Skeletal muscle satellite cell (primary cell): Measurements from ENCODE around the gene DCUN1D2.
"Not testable (repeated sequence)": the region's sequence is repeated elsewhere in the genome, so short reads cannot be mapped to it uniquely, and the experiment has no call there.

ENCODE experiments used
- H3K27me3 ChIP-seq: 2 replicates; pipeline ENCODE4 v1.7.0; 2013; ENCODE audit warnings: low read length; ENCODE audit not compliant: control insufficient read depth, insufficient read depth
- H3K36me3 ChIP-seq: 2 replicates; pipeline ENCODE4 v1.7.0; 2013; ENCODE audit warnings: mild to moderate bottlenecking, control low read depth, low read length; ENCODE audit not compliant: insufficient read depth
- H3K4me1 ChIP-seq: 2 replicates; pipeline ENCODE4 v1.7.0; 2013; ENCODE audit warnings: low read length; ENCODE audit not compliant: control insufficient read depth, insufficient read depth
- H3K4me2 ChIP-seq: 2 replicates; pipeline ENCODE4 v1.7.0; 2013; ENCODE audit warnings: mild to moderate bottlenecking, low read length
- H3K4me3 ChIP-seq: 2 replicates; pipeline ENCODE4 v1.7.0; 2013; ENCODE audit warnings: low read length
- H3K9ac ChIP-seq: 2 replicates; pipeline ENCODE4 v1.7.0; 2013; ENCODE audit warnings: mild to moderate bottlenecking, low read depth, low read length, moderate library complexity
- H3K9me3 ChIP-seq: replicated peaks from 2 replicates; pipeline ENCODE4 v1.7.0; 2013; ENCODE audit warnings: mild to moderate bottlenecking, control low read depth, low read length

Gene DCUN1D2

DNA sequence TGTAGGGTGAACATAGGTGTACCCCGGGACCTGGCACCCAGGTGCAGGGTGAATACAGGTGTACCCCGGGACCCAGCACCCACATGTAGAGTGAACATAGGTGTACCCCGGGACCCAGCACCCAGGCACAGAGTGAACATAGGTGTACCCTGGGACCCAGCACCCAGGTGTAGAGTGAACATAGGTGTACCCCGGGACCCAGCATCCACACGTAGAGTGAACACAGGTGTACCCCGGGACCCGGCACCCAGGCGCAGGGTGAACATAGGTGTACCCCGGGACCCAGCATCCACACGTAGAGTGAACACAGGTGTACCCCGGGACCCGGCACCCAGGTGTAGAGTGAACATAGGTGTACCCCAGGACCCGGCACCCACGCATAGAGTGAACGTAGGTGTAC, 54.6 kb downstream of the DCUN1D2 start:
- not testable (repeated sequence) for H3K9me3 ChIP-seq, H3K4me1 ChIP-seq, H3K4me2 ChIP-seq, H3K9ac ChIP-seq, H3K36me3 ChIP-seq, H3K4me3 ChIP-seq, H3K27me3 ChIP-seq

DNA sequence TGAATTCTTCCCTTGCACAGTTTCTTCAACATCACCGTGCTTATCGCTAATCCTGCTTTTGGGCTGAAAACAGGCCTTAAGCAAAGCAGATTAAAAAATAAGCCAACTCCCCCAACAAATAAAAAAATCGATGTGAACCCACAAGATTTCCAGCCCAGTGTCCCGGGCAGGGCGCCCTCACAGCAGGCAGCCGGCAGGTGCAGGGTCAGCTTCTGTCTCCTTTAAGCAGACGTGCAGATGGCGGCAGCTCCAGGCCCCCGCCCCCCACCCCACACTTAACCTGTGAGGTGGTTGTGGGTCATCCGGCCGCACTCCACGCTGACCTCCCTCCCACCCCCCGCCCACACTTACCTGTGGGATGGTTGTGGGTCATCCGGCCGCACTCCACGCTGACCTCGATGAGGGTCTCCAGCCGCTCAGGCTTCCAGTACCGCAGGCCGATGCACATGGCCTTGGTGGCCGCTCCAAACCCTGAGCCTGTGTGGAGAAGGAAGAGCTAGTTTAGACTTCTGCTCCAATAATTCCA, 57.1 kb downstream of the DCUN1D2 start:
- Histone ChIP-seq H3K4me1 (peaks cover 7% of the 10 kb centered on the region), H3K4me2 (no peak overlapping the region), H3K27me3 (no peaks in the 10 kb centered on the region), H3K9ac (no peak overlapping the region), H3K36me3 (no peaks in the 10 kb centered on the region), H3K4me3 (no peak overlapping the region), H3K9me3 (no peaks in the 10 kb centered on the region)

DNA sequence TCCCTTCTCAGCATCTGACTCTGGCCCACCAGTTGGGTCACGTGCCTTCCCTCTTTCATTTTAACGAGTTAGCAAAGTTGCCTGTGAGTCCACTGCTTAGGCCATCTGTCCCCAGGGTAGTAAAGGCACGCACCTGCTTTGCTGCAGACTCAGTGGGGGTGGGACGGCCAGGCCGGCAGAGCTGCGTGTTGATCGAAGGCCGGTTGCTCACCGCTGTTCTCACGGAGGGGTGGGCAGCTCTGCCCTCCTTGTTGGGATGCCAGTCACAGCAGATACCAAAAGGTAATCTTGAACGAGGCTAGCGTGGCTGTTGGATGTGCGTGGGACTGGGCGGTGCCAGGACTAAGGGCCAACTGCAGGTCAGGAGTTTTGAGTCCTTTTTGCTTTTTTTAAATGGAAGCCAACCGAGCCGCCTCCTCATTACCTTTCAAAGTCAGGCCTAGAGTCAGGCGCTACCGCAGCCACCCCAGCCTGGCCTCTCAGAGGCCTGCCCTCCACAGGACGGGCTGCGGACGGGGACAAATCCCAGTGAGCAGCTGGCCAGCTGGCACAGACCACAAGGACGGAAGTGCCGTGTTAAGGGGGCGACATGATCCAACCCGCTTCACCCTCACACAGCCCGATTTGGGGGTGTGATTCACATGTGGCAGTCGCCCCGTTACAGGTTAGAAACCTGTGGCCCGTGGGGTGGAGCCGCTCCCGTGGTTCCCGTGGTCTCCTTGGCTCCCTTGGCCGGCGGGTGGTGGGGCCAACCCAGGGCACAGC, 57.8 kb downstream of the DCUN1D2 start:
- Histone ChIP-seq H3K4me1 (peaks cover 7% of the 10 kb centered on the region), H3K27me3 (no peaks in the 10 kb centered on the region), H3K9ac (no peak overlapping the region), H3K9me3 (no peaks in the 10 kb centered on the region), H3K4me3 (no peak overlapping the region), H3K36me3 (no peaks in the 10 kb centered on the region), H3K4me2 (no peak overlapping the region)

GRCh38 chr13:113431171-113431570, 59.3 kb downstream of the DCUN1D2 start:
- H3K9ac ChIP-seq, result no peak overlapping the region
- H3K27me3 ChIP-seq, result no peaks in the 10 kb centered on the region
- H3K4me1 ChIP-seq, result peaks cover 7% of the 10 kb centered on the region
- no peak overlapping the region for H3K4me2 ChIP-seq
- no peak overlapping the region for H3K4me3 ChIP-seq
- no peaks in the 10 kb centered on the region for H3K9me3 ChIP-seq
- no peaks in the 10 kb centered on the region for H3K36me3 ChIP-seq

- no peak overlapping the region for H3K4me3 ChIP-seq
- H3K9ac ChIP-seq, result no peak overlapping the region
- H3K9me3 ChIP-seq, result no peaks in the 10 kb centered on the region
- H3K4me2 ChIP-seq, result no peak overlapping the region
- peaks cover 13% of the 10 kb centered on the region for H3K4me1 ChIP-seq
- no peaks in the 10 kb centered on the region for H3K36me3 ChIP-seq
- H3K27me3 ChIP-seq, result no peaks in the 10 kb centered on the region
Measured at GRCh38 chr13:113430378-113431110, 60.0 kb downstream of the DCUN1D2 start.

- H3K4me3 ChIP-seq, result no peak overlapping the region
- H3K27me3 ChIP-seq, result no peaks in the 10 kb centered on the region
- no peaks in the 10 kb centered on the region for H3K36me3 ChIP-seq
- no peaks in the 10 kb centered on the region for H3K9me3 ChIP-seq
- no peak overlapping the region for H3K9ac ChIP-seq
- no peak overlapping the region for H3K4me2 ChIP-seq
- peaks cover 13% of the 10 kb centered on the region for H3K4me1 ChIP-seq
Measured at GRCh38 chr13:113429608-113429985, 60.9 kb downstream of the DCUN1D2 start.

- no peak overlapping the region for H3K4me3 ChIP-seq
- H3K9ac ChIP-seq, result no peak overlapping the region
- H3K4me1 ChIP-seq, result peaks cover 13% of the 10 kb centered on the region
- no peaks in the 10 kb centered on the region for H3K36me3 ChIP-seq
- no peaks in the 10 kb centered on the region for H3K9me3 ChIP-seq
- no peak overlapping the region for H3K4me2 ChIP-seq
- no peaks in the 10 kb centered on the region for H3K27me3 ChIP-seq
Measured at GRCh38 chr13:113428871-113429607, 61.5 kb downstream of the DCUN1D2 start.

- Histone ChIP-seq H3K4me2 (no peak overlapping the region), H3K4me1 (peaks cover 13% of the 10 kb centered on the region)
Measured at GRCh38 chr13:113428469-113428865, 62.0 kb downstream of the DCUN1D2 start.

GRCh38 chr13:113427562-113428468, 62.7 kb downstream of the DCUN1D2 start:
- no peak overlapping the region for H3K4me3 ChIP-seq
- no peak overlapping the region for H3K4me2 ChIP-seq
- no peak overlapping the region for H3K9ac ChIP-seq
- no peaks in the 10 kb centered on the region for H3K27me3 ChIP-seq
- no peaks in the 10 kb centered on the region for H3K36me3 ChIP-seq
- no peaks in the 10 kb centered on the region for H3K9me3 ChIP-seq
- H3K4me1 ChIP-seq, result peaks cover 11% of the 10 kb centered on the region

More at GRCh38 chr13:113428469-113428865, 62.0 kb downstream of the DCUN1D2 start:
- no peaks in the 10 kb centered on the region for H3K27me3 ChIP-seq
- H3K9ac ChIP-seq, result no peak overlapping the region
- H3K4me3 ChIP-seq, result no peak overlapping the region
- no peaks in the 10 kb centered on the region for H3K36me3 ChIP-seq
- H3K9me3 ChIP-seq, result no peaks in the 10 kb centered on the region

GRCh38 chr13:113426591-113426986, 63.9 kb downstream of the DCUN1D2 start:
- Histone ChIP-seq H3K4me2 (no peak overlapping the region), H3K4me3 (no peak overlapping the region), H3K4me1 (peaks cover 10% of the 10 kb centered on the region), H3K27me3 (no peaks in the 10 kb centered on the region), H3K9ac (no peak overlapping the region), H3K36me3 (no peaks in the 10 kb centered on the region), H3K9me3 (no peaks in the 10 kb centered on the region)
